GM12878 (cell line): ENCODE data around the gene SLF2.

Experiments
- GATAD2B ChIP-seq: fragments of 450-650 bp; conservative IDR thresholded peaks from 2 replicates; pipeline ENCODE4 v1.6.1; 2017; ENCODE audit warnings: low read depth, mild to moderate bottlenecking, moderate library complexity
- MEF2A ChIP-seq: IDR thresholded peaks from 2 replicates; pipeline ENCODE4 v1.6.1; 2011; ENCODE audit warnings: low read depth, mild to moderate bottlenecking, low read length, moderate library complexity; ENCODE audit not compliant: insufficient read depth
- NR2C1 ChIP-seq: fragments of 450-650 bp; IDR thresholded peaks from 2 replicates; pipeline ENCODE4 v1.6.1; 2017; ENCODE audit warnings: antibody characterized with exemption, mild to moderate bottlenecking, moderate library complexity
- PAX8 ChIP-seq: fragments of 450-650 bp; IDR thresholded peaks from 2 replicates; pipeline ENCODE4 v1.6.1; 2017; ENCODE audit warnings: mild to moderate bottlenecking, moderate library complexity
- TF ChIP-seq, protein P1 (sequence below), 3 experiments: IDR thresholded peaks in 2 of 3; conservative IDR thresholded peaks in 1 of 3; 2 replicates each; pipeline ENCODE4 v1.5.1; 2011; ENCODE audit warnings: low read depth in 3 of 3, low read length in 3 of 3, mild to moderate bottlenecking in 3 of 3, control low read depth in 2 of 3, moderate library complexity in 2 of 3, inconsistent platforms in 1 of 3, mixed read lengths in 1 of 3; ENCODE audit not compliant: control insufficient read depth in 2 of 3, insufficient read depth in 1 of 3; ENCODE audit errors: extremely low read depth in 1 of 3

DNA sequence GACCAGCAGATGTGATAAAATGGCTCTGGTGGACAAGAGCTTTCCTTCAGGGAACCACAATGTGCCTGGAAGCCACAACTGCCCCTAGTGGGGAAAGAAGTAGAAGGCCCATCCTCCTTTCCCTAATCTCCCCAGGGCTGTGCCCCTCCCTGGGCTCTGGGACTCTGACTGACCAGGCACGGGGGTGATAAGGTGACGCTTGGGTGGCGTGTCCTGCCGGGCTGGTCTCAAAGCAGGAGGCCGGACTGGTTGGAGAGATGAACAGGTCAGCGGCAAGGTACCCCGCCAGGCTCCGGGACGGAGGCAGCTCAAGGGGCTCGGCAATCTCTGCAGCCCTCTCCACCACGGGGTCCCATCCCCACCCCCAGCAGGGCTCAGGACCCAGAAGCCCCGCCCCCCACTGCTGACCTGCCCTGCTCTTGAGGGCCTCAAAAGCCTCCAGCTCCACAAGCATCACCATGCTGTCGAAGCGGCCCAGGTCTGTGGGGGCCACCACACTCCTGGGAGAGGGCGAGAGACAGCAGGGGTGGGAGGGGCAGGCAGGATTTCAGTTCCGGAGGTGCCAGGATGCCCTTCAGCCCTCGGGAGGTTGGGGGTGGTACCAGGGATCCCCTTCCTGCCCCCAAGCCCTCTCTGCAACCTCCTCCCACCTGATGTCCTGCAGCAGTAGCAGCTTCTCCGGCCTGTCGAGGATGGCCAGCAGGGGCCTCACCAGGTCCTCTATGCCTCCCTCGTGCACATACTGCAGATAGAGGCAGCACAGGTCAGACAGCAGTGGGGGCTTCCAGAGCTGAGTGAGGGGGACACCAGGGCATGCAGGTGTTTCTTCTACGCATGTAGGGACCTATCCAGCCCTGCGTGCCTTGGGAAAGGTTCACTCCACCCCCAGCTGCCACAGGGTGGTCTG, 99.0 kb downstream of the SLF2 start:
- no peak for TF ChIP-seq NR2C1
- TF ChIP-seq GATAD2B, result no peak
- TF ChIP-seq PAX8, result no peak
- TF ChIP-seq, protein P1, sequence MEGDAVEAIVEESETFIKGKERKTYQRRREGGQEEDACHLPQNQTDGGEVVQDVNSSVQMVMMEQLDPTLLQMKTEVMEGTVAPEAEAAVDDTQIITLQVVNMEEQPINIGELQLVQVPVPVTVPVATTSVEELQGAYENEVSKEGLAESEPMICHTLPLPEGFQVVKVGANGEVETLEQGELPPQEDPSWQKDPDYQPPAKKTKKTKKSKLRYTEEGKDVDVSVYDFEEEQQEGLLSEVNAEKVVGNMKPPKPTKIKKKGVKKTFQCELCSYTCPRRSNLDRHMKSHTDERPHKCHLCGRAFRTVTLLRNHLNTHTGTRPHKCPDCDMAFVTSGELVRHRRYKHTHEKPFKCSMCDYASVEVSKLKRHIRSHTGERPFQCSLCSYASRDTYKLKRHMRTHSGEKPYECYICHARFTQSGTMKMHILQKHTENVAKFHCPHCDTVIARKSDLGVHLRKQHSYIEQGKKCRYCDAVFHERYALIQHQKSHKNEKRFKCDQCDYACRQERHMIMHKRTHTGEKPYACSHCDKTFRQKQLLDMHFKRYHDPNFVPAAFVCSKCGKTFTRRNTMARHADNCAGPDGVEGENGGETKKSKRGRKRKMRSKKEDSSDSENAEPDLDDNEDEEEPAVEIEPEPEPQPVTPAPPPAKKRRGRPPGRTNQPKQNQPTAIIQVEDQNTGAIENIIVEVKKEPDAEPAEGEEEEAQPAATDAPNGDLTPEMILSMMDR (IDR thresholded peaks at IDR 0.05 in 2 of 3, conservative IDR thresholded peaks at IDR 0.05 in 1 of 3; ENCODE audit: control insufficient read depth in 2 of 3, extremely low read depth in 1 of 3, insufficient read depth in 1 of 3, low read depth in 3 of 3, low read length in 3 of 3), result no peak; a peak in 1 of 6 replicates
- TF ChIP-seq MEF2A, result no peak
